ENCODE data around the gene UTP25. TPM values are rescaled to one million over a fixed set of nuclear protein-coding genes. Genes with fewer than 3 reads are reported as not detected.

UTP25 gene
- total RNA-seq, 2 donors from 2014 or later = 5.7 to 11.6 TPM

DNA sequence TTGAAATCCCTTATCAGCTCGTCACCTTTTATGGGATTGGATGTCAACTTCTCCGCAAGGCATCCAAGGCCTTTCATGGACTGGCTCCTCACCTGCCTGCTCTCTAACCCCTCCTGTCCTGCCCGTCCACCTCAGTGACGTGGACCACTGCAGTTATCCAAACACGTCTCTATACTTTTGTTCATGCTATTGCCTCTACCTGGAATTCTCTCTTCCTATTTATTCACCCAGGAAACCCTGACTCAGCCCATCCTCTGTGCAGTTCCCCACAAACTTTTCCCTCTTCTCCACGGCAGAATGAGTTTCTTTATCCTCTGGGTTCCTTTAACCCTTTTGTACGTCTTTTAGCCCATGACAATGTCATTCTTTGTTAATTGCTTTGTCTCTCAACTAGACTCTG, 5.1 kb upstream of the UTP25 start:
- ATAC-seq (ENCODE audit: insufficient number of reproducible peaks, low FRiP score, low read depth) = no peak
- no peak for DNase-seq (ENCODE audit: low spot score)
- Histone ChIP-seq H3K4me3 (peak overlapping the region; percentile 5), H3K27me3 (replicated peaks; ENCODE audit: insufficient read depth) (no peaks in the 10 kb centered on the region), H3K36me3 (no peaks in the 10 kb centered on the region), H3K9me3 (no peaks in the 10 kb centered on the region), H3K4me1 (ENCODE audit: control insufficient read depth in 1 of 2, low read depth in 2 of 2) (peaks cover 3% of the 10 kb centered on the region in 2 donors), H3K27ac (no peak overlapping the region)
- TF ChIP-seq, protein P1, sequence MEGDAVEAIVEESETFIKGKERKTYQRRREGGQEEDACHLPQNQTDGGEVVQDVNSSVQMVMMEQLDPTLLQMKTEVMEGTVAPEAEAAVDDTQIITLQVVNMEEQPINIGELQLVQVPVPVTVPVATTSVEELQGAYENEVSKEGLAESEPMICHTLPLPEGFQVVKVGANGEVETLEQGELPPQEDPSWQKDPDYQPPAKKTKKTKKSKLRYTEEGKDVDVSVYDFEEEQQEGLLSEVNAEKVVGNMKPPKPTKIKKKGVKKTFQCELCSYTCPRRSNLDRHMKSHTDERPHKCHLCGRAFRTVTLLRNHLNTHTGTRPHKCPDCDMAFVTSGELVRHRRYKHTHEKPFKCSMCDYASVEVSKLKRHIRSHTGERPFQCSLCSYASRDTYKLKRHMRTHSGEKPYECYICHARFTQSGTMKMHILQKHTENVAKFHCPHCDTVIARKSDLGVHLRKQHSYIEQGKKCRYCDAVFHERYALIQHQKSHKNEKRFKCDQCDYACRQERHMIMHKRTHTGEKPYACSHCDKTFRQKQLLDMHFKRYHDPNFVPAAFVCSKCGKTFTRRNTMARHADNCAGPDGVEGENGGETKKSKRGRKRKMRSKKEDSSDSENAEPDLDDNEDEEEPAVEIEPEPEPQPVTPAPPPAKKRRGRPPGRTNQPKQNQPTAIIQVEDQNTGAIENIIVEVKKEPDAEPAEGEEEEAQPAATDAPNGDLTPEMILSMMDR (IDR thresholded peaks at IDR 0.05) = no peak

DNA sequence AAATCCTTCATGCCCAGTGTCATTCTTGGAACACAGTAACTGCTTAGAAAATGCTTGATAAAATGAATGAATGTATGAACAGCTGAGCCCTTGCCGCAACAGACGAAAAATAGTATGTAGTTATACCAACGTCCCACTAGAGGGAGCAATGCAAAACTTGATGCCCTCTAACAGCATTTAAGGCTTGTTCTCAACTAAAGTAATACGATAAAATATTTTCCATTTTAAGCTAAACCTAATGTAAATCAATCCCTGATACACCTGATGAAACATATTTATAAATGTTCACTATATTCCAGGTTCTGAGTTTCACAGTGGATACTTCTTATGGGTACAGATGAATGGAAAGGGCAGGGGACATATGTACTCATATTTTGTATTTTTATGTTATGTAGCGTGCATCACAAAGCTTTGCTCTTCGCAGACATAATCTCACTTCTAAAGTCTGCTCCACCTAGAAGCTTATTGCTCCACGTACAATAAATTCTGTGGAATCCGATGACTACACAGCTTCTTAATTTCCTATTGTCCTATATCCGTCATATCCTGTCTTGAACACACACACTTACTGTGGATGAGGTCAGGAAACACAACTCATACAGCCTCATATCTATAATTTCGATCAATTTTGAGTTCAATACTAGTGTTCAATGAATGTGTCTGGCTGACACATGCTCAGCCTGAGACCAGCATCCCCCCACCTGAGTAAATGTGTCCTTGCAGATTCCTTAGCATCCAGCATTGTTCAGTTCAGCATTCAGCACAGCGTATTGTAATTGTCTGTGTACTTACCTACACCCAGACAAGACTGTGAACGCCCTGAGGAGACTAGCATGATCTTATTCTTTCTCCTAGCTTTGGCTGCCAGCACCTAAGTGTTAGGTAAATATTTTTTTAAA, 4.4 kb upstream of the UTP25 start:
- peak overlapping the region; percentile 5 for H3K4me3 ChIP-seq
- no peaks in the 10 kb centered on the region for H3K9me3 ChIP-seq
- H3K27ac ChIP-seq = no peak overlapping the region
- H3K4me1 ChIP-seq (ENCODE audit: control insufficient read depth in 1 of 2, low read depth in 2 of 2) = peaks cover 3% of the 10 kb centered on the region in 2 donors
- ATAC-seq (ENCODE audit: insufficient number of reproducible peaks, low FRiP score, low read depth) (no peak), DNase-seq (ENCODE audit: low spot score) (no peak)
- no peaks in the 10 kb centered on the region for H3K27me3 ChIP-seq (replicated peaks; ENCODE audit: insufficient read depth)
- H3K36me3 ChIP-seq = no peaks in the 10 kb centered on the region
- TF ChIP-seq, protein P1 (IDR thresholded peaks at IDR 0.05) = peak; percentile 68

DNA sequence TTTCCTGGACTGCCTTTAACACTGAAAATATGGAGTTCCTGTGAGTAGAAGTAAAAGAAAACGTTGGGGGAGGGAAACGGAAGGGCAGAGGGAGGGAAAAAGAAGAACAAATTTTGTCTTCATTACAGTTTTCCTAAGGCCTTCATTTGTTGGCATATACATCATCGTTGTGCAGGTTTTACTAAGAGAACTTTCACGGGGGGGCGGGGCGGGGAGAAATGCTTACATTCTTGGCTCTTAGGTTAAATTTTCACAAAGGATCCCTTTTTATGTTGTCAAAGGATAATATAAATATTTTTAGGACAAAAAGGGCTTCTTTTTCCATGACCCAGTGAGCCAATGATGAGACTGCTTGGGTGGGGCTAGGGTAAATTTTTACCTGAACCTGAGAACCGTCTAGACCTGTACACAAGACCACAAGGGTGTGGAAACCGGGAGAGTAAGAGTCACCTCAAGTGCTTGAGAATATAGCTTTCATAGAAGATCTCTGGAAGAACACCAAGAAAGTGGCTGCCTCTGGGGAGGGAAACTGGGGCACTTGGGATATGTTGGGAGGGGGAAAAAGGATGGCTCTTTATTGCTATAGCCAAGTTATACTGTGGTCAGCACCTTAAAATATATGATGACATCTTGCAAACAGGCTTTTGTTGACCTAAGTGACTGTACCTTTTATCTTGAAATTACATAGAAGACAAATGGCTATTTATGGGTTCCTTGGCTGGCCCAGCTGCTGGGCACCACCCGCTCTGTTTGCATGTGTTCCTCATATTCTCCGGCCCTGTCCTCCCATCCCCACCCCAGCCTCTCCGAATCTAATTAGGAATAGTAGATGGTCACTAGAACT, 2.0 kb upstream of the UTP25 start:
- no peak for ATAC-seq (ENCODE audit: insufficient number of reproducible peaks, low FRiP score, low read depth)
- no peak overlapping the region for H3K27ac ChIP-seq

DNA sequence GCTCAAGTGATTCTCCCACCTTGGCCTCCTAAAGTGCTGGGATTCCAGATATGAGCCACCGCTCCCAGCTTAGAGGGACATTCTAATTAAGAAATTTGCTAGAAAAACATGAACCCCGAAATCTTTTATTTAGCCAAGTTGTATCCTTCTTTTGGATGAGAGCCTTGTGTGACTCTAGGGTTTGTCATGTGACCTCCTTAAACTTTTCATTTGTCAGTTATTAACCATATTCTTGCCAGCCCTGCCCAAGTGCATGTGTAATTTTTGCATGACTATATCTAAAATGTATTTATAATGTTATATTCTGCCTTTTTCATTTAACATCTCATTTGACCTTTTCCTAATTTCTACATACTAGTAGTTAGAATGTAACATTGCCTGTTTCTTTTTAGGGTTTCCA, 1.9 kb downstream of the UTP25 start:
- Histone ChIP-seq H3K36me3 (peaks cover 26% of the 10 kb centered on the region), H3K4me3 (no peak overlapping the region), H3K27ac (no peak overlapping the region), H3K27me3 (replicated peaks; ENCODE audit: insufficient read depth) (no peaks in the 10 kb centered on the region), H3K4me1 (ENCODE audit: control insufficient read depth in 1 of 2, low read depth in 2 of 2) (peaks cover 11 to 12% of the 10 kb centered on the region in 2 donors), H3K9me3 (no peaks in the 10 kb centered on the region)
- no peak for ATAC-seq (ENCODE audit: insufficient number of reproducible peaks, low FRiP score, low read depth)
- DNase-seq (ENCODE audit: low spot score) = no peak
- TF ChIP-seq, protein P1 (IDR thresholded peaks at IDR 0.05) = no peak

More for the DNA sequence above, 2.0 kb upstream of the UTP25 start:
- Histone ChIP-seq H3K27me3 (replicated peaks; ENCODE audit: insufficient read depth) (no peaks in the 10 kb centered on the region), H3K36me3 (no peaks in the 10 kb centered on the region), H3K9me3 (no peaks in the 10 kb centered on the region), H3K4me1 (ENCODE audit: control insufficient read depth in 1 of 2, low read depth in 2 of 2) (peaks cover 12 to 14% of the 10 kb centered on the region in 2 donors), H3K4me3 (no peak overlapping the region)
- DNase-seq (ENCODE audit: low spot score) = no peak
- TF ChIP-seq, protein P1 (IDR thresholded peaks at IDR 0.05) = no peak

DNA sequence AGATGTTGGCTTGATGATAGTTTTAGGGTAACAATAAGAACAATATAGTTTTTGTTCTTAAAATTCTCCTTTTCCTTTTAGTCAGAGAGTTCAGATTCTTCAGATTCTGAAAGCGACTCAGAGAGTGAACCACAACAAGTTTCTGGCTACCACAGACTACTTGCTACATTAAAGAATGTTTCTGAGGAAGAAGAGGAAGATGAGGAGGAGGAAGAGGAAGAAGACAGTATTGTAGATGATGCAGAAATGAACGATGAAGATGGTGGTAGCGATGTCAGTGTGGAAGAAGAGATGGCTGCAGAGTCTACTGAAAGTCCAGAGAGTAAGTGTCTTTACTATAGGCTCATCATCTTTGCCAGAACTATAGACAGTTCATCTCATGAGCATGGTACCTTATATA, 3.0 kb downstream of the UTP25 start:
- no peak for DNase-seq (ENCODE audit: low spot score)
- peaks cover 30% of the 10 kb centered on the region for H3K36me3 ChIP-seq
- TF ChIP-seq, protein P1 (IDR thresholded peaks at IDR 0.05) = no peak

More for the DNA sequence above, 3.0 kb downstream of the UTP25 start:
- H3K4me3 ChIP-seq = no peak overlapping the region
- no peak for ATAC-seq (ENCODE audit: insufficient number of reproducible peaks, low FRiP score, low read depth)
- no peaks in the 10 kb centered on the region for H3K9me3 ChIP-seq
- H3K27me3 ChIP-seq (replicated peaks; ENCODE audit: insufficient read depth) = no peaks in the 10 kb centered on the region
- peaks cover 11 to 14% of the 10 kb centered on the region in 2 donors for H3K4me1 ChIP-seq (ENCODE audit: control insufficient read depth in 1 of 2, low read depth in 2 of 2)
- no peak overlapping the region for H3K27ac ChIP-seq
